Left ventricle myocardium superior (tissue), 1 donor: Measurements from ENCODE around the gene PRR13. TPM values are rescaled to one million over a fixed set of nuclear protein-coding genes. Genes with fewer than 3 reads are reported as not detected.
A peak's percentile ranks its signal among the peaks of the same experiment; 100 is the strongest.
"Not testable (repeated sequence)": the region's sequence is repeated elsewhere in the genome, so short reads cannot be mapped to it uniquely, and the experiment has no call there.

Experiments
- ATAC-seq: fragments of 200-7000 bp; cut with Tn5 transposase; one replicate; pipeline ENCODE4 v1.9.1; 2020; ENCODE audit warnings: mild to moderate bottlenecking, moderate library complexity
- DNase-seq: peaks from one replicate; pipeline ENCODE4 v3.0.0-alpha.2; 2020
- intact Hi-C: fragments of 100-400 bp; cut with micrococcal nuclease; formaldehyde crosslinking; loops from one replicate; pipeline ENCODE4 v1.11.0; 2022
- total RNA-seq: library from RNA; stranded (reverse); fragmentation: NEBNext Ultra II Directional; extraction: Animal tissue kit (Norgen Biotek cat#: 25700); gene quantifications from one replicate; pipeline ENCODE4 v1.2.1, GENCODE V29; 2021
- donor health status: DM: no; HTN: yes; CAD: no; lungs with severe emphysema.

The PRR13 gene
- total RNA-seq, 1 donor from 2014 or later, result 56.1 TPM

DNA sequence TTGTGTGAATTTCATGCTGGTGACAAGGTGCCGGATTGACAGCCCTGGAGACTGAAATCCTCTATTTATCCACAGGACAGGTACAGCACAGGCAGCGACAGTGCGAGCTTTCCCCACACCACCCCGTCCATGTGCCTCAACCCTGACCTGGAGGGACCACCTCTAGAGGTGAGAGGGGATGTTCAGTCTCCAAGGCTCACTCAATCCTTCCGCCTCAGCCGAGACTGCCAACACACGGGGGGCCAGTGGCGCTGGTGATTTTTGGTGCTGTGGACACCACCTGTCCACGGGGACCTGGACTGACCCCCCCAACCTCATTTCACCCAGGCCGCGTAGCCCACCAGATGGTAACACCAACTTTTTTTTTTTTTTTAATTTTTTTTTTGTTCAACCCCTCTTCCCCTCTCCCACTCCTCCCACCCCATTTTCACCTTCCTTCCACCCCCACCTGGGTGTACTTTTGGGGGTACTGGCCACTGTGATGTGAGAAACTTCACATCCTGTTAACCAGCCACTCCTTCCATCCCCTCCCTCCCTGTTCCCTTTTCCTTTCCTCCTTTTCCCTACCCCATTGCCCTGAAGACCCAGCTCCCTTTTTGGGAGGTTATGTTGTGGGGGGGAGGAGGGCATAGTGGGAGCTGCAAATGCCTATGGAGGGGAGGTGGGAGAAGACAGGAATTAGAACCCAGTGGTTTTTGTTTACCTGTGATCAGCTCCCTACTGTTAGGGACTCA is 23.3 kb downstream of the PRR13 start:
- no peak for DNase-seq
- no peak for ATAC-seq
- intact Hi-C loops, result no loop called here

DNA sequence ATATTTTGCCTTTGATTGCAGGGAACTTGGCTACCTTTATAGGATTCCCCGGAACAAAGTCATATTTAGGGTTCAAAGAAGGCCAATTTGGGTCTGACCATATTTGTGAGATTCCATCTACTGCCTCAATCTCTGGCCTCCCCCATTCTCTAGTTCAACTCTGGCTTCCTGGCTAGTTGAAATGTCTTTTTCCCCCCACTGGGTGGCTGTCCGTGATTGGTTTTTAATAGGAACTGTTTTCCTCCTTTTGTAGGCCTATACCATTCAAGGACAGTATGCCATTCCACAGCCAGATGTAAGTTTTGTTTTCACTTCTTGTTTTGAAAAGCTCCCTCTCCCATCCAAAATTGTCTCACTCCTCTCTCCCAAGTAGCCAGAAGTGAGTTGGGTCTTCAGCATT is 24.1 kb downstream of the PRR13 start:
- DNase-seq, result no peak
- intact Hi-C loops, result no loop called here
- no peak for ATAC-seq

DNA sequence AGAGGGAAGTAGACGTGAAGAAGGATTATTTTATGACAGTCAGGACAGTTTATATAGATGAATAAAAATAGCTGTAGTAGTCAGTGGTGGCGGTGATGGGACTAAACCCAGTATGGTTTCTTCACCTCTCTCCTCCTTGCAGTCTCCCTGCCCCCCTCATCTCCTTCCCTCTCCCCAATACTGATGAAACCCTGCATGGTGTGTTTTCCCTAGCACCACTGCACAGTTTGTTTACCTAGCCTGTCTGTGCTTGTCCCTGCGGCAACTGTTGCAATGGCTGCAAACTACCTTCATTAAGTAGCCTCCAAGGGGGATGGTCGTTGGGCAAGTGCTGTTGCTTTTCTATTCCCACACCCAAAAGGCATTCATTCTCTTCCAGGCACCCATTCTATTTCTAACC is 25.1 kb downstream of the PRR13 start:
- no peak for DNase-seq
- intact Hi-C loops, result no loop called here
- no peak for ATAC-seq

DNA sequence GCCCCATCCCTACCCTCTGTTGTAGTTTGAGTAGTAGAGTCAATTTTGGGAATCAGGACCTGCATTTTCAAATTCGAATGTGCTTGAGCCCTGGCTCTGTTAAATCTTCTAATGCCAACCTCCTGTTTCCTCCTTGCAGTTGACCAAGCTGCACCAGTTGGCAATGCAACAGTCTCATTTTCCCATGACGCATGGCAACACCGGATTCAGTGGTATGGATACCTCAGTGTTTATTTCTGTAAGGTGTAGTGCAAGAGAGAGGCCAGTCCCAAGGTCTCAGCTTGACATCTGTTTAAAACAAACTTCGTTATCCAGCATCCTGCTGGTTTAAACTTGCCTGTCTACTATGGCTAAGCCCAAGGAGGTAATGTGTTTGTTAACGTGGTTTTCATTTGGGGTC is 25.5 kb downstream of the PRR13 start:
- ATAC-seq, result no peak
- intact Hi-C loops, result no loop called here
- no peak for DNase-seq

DNA sequence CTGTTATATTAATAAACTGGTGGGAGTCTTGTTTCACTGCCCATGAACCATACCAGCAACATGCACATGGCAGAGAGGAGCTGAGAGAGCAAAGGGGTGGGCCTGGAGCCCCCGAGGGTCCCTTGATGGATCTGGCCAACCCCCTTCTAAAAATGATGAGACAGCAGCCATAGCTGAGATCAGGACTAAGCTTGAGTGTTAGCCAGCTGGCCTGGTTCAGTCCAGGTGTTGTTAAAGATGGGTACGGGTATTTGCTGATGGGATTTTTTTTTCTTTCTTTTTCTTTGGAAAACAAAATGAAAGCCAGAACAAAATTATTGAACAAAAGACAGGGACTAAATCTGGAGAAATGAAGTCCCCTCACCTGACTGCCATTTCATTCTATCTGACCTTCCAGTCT is 26.3 kb downstream of the PRR13 start:
- DNase-seq (no peak), ATAC-seq (no peak)
- intact Hi-C loops, result no loop called here

DNA sequence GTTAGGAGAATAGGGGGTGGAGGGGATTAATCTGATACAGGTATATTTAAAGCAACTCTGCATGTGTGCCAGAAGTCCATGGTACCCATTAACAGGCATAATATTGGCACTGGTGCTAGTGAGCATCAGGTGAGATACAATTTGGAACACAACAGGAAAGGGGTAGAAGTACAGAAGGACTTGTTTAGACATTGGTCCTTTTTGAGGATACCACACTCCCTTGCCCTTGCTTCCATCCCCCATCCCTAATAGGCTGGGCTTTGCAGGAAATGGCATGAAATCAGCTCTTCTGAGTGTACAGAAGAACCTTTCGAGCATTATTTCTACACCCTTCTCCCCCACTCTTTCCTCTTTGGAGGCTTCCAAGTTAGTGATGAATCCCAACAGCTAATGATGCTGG is 26.7 kb downstream of the PRR13 start:
- no peak for DNase-seq
- peak; percentile 16 for ATAC-seq
- intact Hi-C loops, result no loop called here

DNA sequence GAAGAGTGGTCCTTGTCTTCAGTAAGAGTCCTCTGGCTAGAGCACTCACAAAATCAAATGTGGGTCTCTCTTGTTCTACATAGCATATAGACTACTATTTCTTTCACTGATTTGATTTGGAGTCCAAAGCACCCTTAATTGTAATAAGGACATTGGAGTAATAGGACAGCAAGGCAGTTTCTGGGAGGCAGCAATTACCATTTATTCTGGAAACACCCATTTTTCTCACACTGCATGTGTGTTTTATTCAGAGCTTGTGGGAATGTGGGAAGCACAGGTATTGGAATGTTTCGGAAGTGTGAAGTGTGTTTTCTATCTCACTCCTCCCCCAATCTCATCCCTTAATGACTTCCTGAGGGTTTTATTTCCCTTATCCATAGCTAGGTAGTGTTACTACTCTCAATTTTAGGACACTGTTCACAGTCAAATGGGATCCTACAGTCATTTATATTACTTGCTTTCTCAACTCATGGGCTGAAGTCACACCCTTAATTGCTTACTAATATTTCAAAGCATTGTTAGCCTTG is 30.6 kb downstream of the PRR13 start:
- intact Hi-C loops, result no loop called here
- ATAC-seq (no peak), DNase-seq (no peak)

DNA sequence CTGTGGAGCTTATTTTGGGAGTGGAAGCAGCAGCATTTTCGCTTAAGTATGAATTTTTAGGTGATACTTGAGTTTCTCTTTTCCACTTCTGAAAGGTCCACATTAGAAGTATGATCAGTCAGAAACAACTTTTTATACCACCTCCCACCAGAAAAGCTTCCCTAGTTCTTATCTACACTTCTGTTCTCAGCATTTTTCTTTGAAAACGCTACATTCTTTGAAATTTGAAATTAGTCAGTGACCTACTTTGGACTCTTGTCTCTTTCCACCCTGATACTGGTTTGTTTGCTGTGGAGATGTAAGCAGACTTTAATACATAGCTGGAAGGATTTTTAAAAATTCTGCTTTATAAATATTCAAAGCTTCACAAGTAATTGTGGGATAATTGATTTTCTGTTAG is 32.5 kb downstream of the PRR13 start:
- no peak for DNase-seq
- ATAC-seq, result no peak
- intact Hi-C loops, result no loop called here

DNA sequence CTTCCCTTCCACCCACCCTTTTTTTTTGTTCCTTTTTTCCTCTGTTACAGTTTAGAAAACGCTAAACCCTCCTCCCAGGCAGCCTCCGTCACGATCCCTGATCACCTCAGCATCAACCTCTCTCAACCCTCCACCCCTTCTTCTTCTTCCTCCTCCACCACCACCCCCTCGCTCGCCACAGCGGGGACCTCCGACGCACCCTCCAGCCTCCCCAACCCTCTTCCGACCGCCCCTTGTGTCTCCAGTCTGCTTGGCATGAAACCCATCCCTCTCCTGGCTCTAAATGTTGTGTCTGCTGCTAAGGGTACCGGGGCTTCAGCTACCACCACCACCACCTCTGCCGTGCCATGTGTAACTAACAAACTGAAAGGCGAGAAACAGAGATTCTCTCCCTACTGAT is 33.3 kb downstream of the PRR13 start:
- DNase-seq (no peak), ATAC-seq (no peak)
- intact Hi-C loops, result no loop called here

DNA sequence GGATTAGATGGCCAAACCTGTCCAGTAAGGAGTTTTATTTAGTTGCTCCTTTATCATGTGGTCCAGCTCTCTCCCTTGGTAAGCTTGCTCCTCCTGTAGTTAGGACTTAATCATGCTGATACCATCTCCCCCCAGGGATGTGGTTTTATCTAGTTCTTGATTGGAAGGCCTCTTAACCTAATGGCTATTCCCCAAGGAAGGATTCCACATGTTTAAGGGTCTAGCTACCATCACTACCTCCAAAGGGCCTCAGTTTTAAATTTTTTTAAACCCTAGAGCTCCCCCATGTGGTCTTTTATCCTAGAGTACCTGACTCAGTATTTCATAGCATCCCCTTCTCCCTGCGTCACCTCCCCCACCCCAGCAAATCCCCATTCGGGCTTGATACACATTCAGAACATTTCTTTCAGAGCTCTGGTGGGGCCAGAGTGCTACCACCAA is 35.3 kb downstream of the PRR13 start:
- intact Hi-C loops, result no loop called here
- peak; percentile 41 for ATAC-seq
- DNase-seq, result no peak

DNA sequence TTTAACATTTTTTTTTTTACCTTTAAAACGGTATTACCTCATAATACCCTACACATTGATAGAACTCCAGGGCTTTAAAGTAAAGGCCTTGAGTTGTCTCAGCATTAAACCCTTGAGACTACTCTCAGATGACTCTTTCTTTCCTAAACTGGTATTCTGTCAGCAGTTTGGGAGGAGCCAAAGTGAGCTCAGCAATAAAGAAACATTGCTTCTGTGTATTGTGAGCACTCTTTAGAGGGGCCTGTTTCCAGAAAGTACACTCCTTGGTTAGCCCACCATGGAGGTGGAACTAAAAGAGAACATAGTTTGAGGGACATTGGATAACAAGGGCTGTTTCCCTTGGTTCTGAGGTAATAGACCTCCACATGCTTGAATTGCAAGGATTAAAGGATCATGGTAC is 37.3 kb downstream of the PRR13 start:
- intact Hi-C loops, result no loop called here
- ATAC-seq (no peak), DNase-seq (no peak)

DNA sequence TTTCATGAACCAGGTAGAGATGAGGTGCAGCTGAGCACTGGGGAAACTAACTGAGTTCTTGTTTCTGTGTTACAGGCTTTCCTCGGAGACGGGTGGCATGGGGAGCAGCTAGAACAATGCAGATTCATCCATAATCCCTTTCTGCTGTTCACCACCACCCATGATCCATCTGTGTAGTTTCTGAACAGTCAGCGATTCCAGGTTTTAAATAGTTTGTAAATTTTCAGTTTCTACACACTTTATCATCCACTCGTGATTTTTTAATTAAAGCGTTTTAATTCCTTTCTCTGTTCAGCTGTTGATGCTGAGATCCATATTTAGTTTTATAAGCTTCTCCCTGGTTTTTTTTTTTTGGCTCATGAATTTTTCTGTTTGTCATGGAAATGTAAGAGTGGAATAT is 37.8 kb downstream of the PRR13 start:
- intact Hi-C loops, result no loop called here
- DNase-seq, result no peak
- ATAC-seq, result no peak

DNA sequence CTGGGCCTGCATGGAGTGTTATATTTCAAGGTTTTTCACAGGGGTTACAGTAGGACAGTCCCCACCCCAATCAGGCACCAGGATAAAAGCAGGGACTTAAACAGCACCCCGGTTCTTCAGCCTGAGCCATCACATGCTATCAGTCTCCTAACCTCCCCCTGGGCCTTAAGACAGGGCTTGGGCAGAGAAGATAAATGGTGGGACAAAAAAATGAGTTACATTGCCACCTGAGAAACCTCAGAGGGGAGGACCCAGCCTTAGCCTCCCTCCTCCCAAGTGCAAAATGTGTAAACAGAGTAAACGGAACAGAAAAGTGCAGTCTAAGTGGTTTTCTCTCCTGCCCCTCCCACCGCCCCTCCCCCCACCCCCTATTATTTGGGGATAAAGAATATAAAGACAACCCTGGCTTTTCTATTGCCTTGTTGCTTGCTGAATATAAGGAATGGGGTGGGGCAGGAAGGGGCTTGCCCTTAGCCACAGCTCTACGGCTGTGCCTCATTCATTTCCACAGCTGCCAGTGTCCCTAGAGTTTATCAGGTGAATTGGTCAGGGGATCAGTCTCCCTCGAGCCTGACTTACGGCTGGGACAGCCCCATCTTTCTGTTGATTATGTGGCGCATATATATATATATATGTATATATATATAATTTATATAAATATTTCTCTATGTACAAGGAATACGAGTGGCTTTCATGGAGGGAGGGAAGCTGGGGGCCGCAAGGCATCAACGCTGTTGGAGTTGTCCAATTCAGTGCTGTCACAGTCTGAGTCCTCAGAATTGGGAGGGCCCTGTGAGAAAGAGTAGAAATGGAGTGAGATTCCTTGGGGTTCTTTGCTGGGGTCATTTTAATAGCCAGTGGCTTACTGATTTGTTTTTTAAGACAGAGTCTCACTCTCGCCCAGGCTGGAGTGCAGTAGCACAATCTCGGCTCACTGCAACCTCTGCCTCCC is 39.2 kb downstream of the PRR13 start:
- intact Hi-C loops, result no loop called here
- no peak for DNase-seq
- no peak for ATAC-seq

DNA sequence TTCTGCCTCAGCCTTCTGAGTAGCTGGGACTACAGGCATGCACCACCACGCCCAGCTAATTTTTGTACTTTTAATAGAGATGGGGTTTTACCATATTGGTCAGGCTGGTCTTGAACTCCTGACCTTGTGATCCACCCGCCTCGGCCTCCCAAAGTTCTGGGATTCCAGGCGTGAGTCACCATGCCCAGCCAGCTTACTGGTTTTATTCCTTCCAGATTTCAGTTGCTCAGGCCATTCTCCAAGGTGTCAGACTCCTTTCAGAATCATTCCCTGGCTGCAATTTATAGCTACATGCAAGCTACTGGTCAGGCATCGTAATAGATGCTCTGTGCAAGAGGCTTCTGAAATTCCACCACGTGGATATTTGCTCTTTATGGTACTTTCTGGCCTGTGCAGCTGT is 39.9 kb downstream of the PRR13 start:
- ATAC-seq, intact Hi-C loops, DNase-seq: not testable (repeated sequence)

DNA sequence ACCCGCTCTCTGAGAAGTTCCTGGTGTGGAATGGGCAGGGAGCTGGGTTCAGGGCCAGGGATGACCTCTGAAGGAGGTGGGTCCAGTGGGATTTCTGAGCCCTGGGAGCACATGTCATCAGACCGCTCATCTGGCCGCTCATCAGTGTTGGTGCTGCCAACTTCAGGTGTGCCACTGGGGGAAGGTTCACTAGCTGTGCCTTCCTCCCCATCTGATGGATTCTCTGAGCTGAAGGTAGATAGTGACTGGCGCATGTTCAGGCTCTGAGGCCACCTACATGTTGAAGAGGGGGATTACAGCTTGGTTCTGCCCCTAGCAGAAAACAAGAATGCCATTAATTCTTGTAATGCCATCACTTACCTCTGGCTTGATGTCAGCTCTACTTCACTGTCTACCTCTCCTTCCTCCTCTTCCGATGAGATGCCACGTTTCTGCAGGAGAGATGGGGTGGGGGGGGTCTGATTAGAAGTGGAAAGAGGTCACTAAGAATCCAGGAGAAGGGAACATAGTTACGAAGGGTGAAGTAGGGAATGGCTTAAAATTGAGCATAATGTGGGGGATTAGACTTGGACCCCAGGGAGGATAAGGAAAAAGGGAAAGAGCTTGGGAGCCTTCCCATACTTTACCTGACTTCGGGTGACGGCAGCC is 40.5 kb downstream of the PRR13 start:
- ATAC-seq (peak; percentile 2), DNase-seq (no peak)
- intact Hi-C loops, result no loop called here

DNA sequence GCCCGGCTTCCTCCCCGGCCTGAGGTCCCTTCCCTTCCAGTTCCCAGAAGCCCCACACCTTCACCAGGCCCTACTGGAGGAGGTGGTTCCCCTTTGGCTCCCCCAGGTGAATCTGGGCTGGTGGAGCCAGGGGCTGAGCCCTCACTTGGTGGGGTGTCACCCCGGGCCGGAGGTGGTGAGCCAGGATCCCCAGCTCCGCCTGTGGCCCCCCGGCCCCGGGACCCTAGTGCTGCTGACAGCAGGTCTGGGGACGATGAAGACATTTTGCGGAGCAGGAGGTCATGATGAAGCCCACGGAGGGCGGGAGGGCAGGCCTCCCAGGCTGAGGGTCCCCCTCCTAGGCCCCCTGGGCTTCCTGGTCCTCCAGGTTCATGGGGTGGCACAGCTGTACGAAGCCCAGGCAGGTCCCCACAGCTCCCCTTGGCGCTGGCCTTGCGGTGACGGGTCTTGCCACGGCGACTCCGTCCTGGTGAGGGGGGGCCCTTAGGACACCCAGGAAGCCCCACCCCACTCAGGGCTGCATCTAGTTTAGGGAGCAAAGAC is 41.2 kb downstream of the PRR13 start:
- ATAC-seq (peak; percentile 24), DNase-seq (no peak)

DNA sequence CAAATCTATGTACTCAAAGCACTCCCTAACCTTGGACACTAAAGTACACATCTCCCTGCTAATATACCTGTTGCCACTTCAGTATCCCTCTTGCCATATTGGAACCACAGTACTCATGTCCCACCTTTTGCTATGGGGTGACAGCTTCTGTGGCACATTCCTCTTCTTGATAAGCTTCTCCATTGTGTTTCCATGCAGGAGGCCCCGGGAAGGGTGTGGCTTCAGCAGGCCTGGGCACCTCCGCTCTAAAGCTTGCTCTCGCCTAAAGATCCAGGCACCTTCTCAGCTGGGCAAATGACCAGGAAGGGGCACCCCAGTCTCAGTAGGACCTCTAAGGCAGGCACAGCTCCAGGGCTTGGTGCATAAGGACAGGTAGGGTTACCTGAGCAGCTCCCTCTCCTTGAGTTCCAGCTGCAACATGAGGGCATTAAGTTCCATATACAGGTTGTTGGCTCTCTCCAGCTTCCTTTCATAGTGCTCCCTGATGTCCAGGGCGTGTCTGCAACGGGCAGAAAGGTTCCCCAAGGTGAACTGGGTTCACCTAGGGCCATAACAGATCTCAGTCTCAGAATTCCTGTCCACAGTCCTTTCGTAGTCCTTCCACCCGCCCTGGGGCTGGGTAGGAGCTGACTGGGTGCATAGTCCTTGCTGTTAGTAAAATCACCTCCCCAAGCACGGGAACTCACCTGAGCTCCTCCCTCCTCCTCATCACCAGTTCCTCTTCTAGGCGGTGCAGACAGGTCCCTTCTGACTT is 41.9 kb downstream of the PRR13 start:
- intact Hi-C loops, result no loop called here
- ATAC-seq, result peak; percentile 11
- no peak for DNase-seq

More for the DNA sequence above, 41.2 kb downstream of the PRR13 start:
- intact Hi-C loops, result no loop called here

DNA sequence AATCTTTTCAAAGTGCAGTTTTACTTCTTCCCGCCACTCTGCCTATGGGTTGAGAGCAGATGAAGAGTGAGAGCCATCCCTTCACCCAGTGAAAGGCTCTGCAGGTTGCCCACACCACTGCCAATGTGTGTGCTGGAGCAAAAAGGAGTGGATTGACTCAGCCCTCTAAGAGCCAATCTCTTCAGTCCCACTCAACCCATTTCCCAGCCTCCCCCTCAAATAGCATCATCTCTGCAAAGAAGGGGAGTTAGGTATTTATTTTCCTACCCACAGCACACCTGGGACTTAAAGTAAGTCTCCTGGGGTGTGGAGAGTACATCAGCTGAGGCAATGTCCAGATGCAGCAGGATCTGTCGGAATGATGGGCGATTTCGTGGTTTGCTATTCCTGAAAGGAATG is 42.4 kb downstream of the PRR13 start:
- intact Hi-C loops, result no loop called here
- ATAC-seq (no peak), DNase-seq (no peak)
